Stimulated activated CD4-positive, alpha-beta T cell treated with anti-CD3 and anti-CD28 coated beads, Interleukin-1b, Interleukin-23, amount 100 ng/mL, for 48 hours (primary cell): ENCODE results near the gene SNAP29.
"Not testable (repeated sequence)": the region's sequence is repeated elsewhere in the genome, so short reads cannot be mapped to it uniquely, and the experiment has no call there.

ENCODE experiments used
- DNase-seq: peaks from one replicate; pipeline ENCODE4 v3.0.0-alpha.2; 2020

SNAP29 gene

GRCh38 chr22:20935049-20935448 is 76.2 kb downstream of the SNAP29 start:
- not testable (repeated sequence) for DNase-seq

DNA sequence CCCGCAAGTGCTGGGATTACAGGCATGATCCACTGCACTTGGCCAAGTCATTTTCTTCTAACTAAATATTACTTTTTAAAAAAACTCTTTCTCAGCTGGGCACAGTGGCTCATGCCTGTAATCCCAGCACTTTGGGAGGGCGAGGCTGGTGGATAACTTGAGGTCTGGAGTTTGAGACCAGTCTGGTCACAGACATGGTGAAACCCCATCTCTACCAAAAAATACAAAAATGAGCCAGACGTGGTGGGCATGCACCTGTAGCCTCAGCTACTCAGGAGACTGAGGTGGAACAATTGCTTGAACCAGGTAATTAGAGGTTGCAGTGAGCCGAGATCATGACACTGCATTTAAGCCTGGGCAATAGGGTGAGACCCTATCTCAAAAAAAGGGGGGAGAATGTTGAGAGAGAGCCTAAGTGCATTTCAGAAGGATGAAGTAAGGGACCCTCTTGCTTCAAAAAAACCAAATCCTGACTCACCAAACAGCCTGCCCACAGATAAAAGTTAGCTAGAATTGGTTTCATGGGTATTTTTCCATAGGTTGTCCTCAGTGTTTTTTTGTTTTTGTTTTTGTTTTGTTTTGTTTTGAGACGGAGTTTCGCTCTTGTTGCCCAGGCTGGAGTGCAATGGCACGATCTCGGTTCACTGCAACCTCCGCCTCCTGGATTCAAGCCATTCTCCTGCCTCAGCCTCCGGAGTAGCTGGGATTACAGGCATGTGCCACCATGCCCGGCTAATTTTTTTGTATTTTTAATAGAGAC is 77.2 kb downstream of the SNAP29 start:
- not testable (repeated sequence) for DNase-seq

DNA sequence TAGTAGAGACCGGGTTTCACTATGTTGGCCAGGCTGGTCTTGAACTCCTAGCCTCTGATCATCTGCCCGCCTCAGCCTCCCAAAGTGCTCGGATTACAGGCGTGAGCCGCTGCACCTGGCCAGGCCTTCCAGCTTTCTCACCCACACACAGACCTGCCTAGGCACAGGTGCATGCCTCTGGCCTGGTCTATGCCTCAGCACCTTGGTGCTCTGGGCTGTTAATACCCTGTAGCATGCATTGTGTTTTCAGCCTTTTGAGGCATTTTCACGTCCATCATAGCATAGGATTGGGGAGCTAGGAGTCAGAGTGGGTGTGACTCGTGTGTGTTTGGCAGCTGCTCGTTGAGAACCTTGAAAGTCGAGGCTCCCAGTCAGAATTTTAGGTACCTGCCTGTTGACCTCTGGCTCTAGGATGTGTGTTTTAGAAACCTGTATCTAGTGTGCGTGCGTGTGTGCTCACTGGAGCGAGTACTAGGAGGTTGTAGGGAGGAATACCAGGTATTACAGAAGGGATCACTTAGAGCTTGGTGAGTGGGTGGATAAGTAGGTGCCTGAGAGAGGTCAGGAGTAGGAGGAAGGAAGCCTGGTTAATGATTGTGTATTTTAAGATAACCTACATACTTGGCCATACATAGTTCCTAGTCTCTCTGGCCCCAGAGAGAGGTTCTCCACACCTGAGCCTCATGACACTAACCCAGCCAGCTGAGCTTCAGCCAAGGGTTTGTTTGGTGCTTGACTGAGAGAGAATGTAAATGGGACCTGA is 78.4 kb downstream of the SNAP29 start:
- no peak for DNase-seq

- no peak for DNase-seq
Observed at GRCh38 chr22:20937794-20938671, 79.2 kb downstream of the SNAP29 start.

- DNase-seq: not testable (repeated sequence)
Observed at GRCh38 chr22:20939457-20940185, 80.8 kb downstream of the SNAP29 start.

GRCh38 chr22:20940186-20940651 is 81.4 kb downstream of the SNAP29 start:
- DNase-seq: no peak
